Neuron (in vitro differentiated cells): ENCODE measurements around the gene AGPAT2.

Experiments
- H2AFZ ChIP-seq: one replicate; pipeline ENCODE4 v1.6.1; 2013; ENCODE audit warnings: low read depth, mild to moderate bottlenecking, inconsistent platforms, low read length, moderate library complexity
- H3K27me3 ChIP-seq: one replicate; pipeline ENCODE4 v1.6.1; 2013; ENCODE audit warnings: low read length; ENCODE audit not compliant: insufficient read depth
- H3K36me3 ChIP-seq: one replicate; pipeline ENCODE4 v1.6.1; 2013; ENCODE audit warnings: low read length; ENCODE audit not compliant: insufficient read depth
- H3K4me1 ChIP-seq: one replicate; pipeline ENCODE4 v1.6.1; 2013; ENCODE audit warnings: low read length; ENCODE audit not compliant: insufficient read depth
- H3K4me3 ChIP-seq: 2 replicates; pipeline ENCODE4 v1.5.1; 2013; ENCODE audit warnings: mild to moderate bottlenecking, low read length, moderate library complexity
- H3K9me3 ChIP-seq: one replicate; pipeline ENCODE4 v1.6.1; 2013; ENCODE audit warnings: low read length

The AGPAT2 gene

DNA sequence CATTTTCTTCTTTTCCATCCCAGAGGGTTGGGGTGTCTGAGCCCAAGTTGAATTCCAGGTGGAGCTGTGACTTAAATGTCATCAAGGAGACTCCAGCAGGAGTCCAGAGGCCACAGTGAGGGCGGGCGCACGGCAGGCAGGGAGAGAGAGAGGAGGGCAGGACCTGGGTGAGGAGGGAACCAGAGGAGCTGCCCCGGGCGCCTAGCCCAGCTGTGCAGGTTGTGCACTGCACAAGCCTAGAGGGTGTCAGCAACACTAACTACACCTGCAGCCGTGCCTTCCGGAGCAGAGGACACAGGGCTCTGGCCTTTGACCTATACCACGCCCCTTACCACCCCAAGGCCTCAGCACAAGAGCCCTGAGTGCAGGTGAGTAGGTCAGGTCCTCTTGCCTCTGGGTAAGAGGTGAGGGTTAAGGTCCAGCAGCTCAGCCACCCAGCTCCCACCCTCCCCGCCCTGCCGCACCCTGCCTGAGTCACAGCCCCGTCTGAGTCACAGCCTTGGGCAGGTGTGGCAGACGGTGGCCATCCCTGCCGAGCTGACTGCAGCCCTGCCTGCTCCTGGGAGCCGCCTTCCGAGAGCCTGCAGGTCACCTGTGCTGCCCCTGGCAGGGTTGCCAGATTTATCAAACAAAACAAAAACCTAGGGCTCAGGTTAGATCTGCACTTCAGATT lies 6.4 kb upstream of the AGPAT2 start:
- Histone ChIP-seq H2AFZ (no peak overlapping the region), H3K4me1 (no peaks in the 10 kb centered on the region), H3K9me3 (no peaks in the 10 kb centered on the region), H3K27me3 (peaks cover 27% of the 10 kb centered on the region), H3K36me3 (no peaks in the 10 kb centered on the region), H3K4me3 (no peak overlapping the region)

GRCh38 chr9:136693135-136693489 lies 5.9 kb upstream of the AGPAT2 start:
- Histone ChIP-seq H3K36me3 (no peaks in the 10 kb centered on the region), H3K4me3 (no peak overlapping the region), H3K9me3 (no peaks in the 10 kb centered on the region), H3K27me3 (peaks cover 33% of the 10 kb centered on the region), H2AFZ (no peak overlapping the region), H3K4me1 (no peaks in the 10 kb centered on the region)

GRCh38 chr9:136692185-136693134 lies 5.2 kb upstream of the AGPAT2 start:
- H3K27me3 ChIP-seq = peaks cover 37% of the 10 kb centered on the region
- no peaks in the 10 kb centered on the region for H3K36me3 ChIP-seq

DNA sequence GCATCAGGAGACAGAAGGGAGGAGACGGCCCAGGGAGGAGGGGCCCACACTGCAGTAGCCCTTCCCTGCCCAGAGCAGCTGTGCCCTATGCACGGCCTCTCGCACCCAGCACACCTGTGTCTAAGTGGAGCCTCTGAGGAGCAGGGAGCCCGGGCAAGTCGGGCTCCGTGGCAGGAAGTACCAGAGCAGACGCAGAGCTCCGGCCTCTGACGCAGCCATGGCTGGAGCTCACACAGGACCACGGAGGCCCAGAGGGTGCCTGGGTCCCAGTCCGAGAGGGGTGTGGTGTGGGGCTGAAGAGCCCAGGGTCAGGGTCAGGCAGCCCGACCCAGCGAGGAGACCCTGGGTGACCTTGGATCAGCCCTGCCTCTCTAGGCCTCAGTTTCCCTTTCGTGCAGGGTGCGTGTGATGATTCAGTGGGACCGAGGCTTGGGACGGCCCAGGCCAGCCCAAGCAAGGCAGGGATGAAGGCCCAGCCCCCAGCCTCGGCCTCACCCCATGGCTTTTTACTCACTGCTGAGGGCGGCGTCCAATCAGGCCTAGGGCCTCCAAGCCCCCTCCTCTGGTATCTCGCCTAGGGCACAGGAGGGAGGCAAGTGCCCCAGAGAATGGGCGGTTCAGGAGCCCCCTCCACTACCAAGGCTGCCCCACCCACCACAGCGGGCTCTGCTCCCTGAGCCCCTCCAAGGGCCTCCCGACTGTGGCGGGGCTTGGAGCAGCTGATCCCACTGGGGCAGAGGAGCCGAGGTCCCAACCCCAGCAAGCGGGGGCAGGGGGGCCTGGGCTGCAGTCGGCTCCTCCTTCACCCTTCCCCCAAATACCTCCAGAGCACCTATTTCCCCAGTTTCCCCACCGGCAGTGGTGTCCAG lies 4.3 kb upstream of the AGPAT2 start:
- no peaks in the 10 kb centered on the region for H3K9me3 ChIP-seq
- peaks cover 38% of the 10 kb centered on the region for H3K27me3 ChIP-seq
- H3K4me3 ChIP-seq = no peak overlapping the region
- H3K36me3 ChIP-seq = no peaks in the 10 kb centered on the region
- no peak overlapping the region for H2AFZ ChIP-seq
- H3K4me1 ChIP-seq = peaks cover 1% of the 10 kb centered on the region

More at GRCh38 chr9:136692185-136693134, 5.2 kb upstream of the AGPAT2 start:
- Histone ChIP-seq H2AFZ (no peak overlapping the region), H3K9me3 (no peaks in the 10 kb centered on the region), H3K4me3 (no peak overlapping the region), H3K4me1 (no peaks in the 10 kb centered on the region)

DNA sequence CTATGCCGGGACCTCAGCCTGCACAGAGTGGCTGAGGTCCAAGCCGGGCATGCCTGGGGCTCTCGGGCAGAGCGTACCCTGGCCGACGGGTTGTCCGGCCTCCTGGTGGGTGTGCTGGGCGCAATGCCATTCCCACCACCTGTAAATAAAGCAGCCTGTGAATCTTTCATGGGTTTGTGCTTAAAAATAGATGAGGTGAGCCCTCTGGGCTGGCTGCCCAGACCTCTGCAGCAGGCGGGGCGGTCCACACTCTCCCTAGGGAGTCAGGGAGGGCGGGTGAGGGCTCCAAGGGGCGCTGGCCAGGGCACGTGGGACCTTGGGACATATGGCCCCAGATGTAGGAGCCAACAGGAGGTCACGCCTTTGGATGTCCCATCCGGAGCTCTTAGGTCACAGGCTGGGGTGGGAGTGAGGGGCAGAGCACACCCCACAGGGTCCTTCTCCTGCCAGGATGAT lies 3.6 kb upstream of the AGPAT2 start:
- no peak overlapping the region for H2AFZ ChIP-seq
- H3K4me1 ChIP-seq = peaks cover 9% of the 10 kb centered on the region
- no peaks in the 10 kb centered on the region for H3K9me3 ChIP-seq
- peaks cover 45% of the 10 kb centered on the region for H3K27me3 ChIP-seq
- H3K36me3 ChIP-seq = no peaks in the 10 kb centered on the region
- no peak overlapping the region for H3K4me3 ChIP-seq

DNA sequence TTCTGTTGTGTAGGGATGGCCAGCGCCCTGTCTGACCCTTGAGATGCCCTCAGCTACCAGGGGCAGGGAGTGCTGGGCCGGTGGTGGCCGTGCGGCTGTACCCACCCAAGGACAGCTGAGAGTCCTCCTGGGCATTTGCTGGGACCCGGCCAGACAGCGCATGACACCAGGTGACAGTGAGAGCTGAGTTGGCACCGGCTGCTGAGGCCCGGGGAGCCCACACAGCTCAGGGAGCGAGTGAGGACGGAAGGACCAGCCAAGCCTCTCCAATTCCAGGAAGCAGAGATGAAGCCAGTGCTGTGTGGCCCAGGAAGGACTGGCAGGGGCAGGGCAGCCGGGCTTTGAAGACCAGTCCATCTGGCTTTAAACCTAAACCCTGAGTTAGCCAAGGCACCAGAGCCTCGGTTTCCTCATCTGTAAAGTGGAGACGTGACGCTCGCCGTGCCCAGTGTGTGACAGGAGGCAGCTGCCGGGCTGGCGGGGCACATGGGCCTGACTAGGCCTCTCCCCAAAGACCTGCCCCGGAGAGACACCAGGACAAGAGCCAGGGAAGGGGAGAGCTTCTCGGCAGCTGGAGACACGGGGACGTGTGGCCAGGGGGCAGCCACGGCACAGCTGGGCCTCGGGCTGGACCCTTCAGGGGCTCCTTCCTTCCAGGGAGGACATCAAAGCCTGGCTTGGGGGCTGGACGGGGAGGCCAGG lies 3.0 kb upstream of the AGPAT2 start:
- H3K4me1 ChIP-seq = peaks cover 14% of the 10 kb centered on the region
- H3K27me3 ChIP-seq = peaks cover 51% of the 10 kb centered on the region
- no peaks in the 10 kb centered on the region for H3K36me3 ChIP-seq
- H3K9me3 ChIP-seq = no peaks in the 10 kb centered on the region
- no peak overlapping the region for H3K4me3 ChIP-seq
- H2AFZ ChIP-seq = no peak overlapping the region

DNA sequence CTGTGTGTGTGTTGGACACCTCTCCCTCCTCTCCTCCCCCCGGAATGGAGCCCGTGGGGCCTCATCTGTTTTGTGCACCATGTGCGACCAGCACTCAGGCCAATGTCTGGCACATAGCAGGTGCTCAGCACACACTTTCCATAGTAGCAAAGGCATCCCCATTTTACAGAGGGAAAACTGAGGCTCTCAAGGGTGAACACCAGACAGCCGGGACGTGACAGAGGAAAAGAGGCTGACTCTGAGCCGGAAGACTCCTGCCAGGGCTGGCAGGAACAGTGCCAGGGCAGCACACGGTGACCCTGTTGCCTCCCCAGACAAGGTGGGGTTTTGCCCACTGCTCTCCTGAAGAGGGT lies 1.8 kb upstream of the AGPAT2 start:
- H3K4me1 ChIP-seq = peaks cover 23% of the 10 kb centered on the region
- no peaks in the 10 kb centered on the region for H3K9me3 ChIP-seq
- H3K36me3 ChIP-seq = no peaks in the 10 kb centered on the region
- no peak overlapping the region for H2AFZ ChIP-seq
- no peak overlapping the region for H3K4me3 ChIP-seq
- H3K27me3 ChIP-seq = peaks cover 60% of the 10 kb centered on the region

- no peaks in the 10 kb centered on the region for H3K36me3 ChIP-seq
- no peak overlapping the region for H3K4me3 ChIP-seq
- H2AFZ ChIP-seq = no peak overlapping the region
- H3K27me3 ChIP-seq = peaks cover 58% of the 10 kb centered on the region
- H3K4me1 ChIP-seq = peaks cover 23% of the 10 kb centered on the region
- H3K9me3 ChIP-seq = no peaks in the 10 kb centered on the region
Measured at GRCh38 chr9:136688274-136689107, 1.2 kb upstream of the AGPAT2 start.

- H3K9me3 ChIP-seq = no peaks in the 10 kb centered on the region
- H3K27me3 ChIP-seq = peaks cover 53% of the 10 kb centered on the region
- H3K4me3 ChIP-seq = no peak overlapping the region
- no peaks in the 10 kb centered on the region for H3K36me3 ChIP-seq
- peaks cover 23% of the 10 kb centered on the region for H3K4me1 ChIP-seq
- H2AFZ ChIP-seq = no peak overlapping the region
Measured at GRCh38 chr9:136687721-136688223, 515 bp upstream of the AGPAT2 start.

GRCh38 chr9:136686534-136686793 lies 793 bp downstream of the AGPAT2 start:
- peaks cover 23% of the 10 kb centered on the region for H3K4me1 ChIP-seq
- no peaks in the 10 kb centered on the region for H3K36me3 ChIP-seq
- peak overlapping the region; percentile 40 for H2AFZ ChIP-seq
- no peaks in the 10 kb centered on the region for H3K9me3 ChIP-seq
- peak overlapping the region; percentile 44 for H3K4me3 ChIP-seq
- H3K27me3 ChIP-seq = peaks cover 43% of the 10 kb centered on the region

DNA sequence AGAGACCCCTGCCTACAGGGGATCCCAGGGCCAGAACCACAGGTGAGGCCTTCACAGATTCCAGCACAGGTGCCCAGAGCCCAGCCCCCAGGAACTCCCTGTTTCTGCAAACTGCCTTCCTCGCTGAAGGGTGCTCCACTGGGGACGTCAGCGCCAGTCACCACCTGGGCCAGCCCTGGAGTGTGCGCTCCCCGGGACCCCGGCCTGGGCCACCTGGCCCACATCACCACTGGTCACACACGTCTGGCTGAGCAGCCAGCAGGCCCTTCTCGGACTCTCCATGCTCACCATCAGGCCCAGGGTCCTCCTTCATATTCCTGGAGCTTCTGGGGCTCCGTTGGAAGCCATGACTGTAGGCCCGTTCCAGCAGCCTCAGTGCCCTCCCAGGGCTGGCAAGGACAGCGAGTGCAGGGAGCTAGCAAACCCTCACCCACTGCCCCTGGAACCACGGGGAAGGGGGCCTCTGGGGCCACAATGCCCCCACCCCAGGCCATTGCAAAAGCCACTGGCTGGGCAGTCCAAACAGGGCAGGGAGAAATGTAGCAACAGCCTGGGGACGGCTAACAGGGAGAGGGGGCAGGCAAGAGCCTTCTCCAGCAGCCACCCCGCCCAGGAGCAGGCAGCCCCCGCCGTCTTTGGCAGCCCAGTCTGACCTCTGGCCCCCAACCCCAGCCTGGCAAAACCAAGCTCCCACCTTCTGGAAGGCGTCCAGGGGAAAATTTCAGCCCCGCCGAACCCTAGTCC lies 1.3 kb downstream of the AGPAT2 start:
- Histone ChIP-seq H3K9me3 (no peaks in the 10 kb centered on the region), H2AFZ (peak overlapping the region; percentile 40), H3K4me3 (peak overlapping the region; percentile 44), H3K27me3 (peaks cover 43% of the 10 kb centered on the region), H3K36me3 (no peaks in the 10 kb centered on the region), H3K4me1 (peaks cover 23% of the 10 kb centered on the region)
